Stimulated activated CD8-positive, alpha-beta memory T cell treated with anti-CD3 and anti-CD28 coated beads, Interleukin-4, amount 100 ng/mL, for 48 hours (primary cell): ENCODE data around the gene CFLAR.
"Not testable (repeated sequence)": the region's sequence is repeated elsewhere in the genome, so short reads cannot be mapped to it uniquely, and the experiment has no call there.

Experiments used
- DNase-seq: peaks from one replicate; pipeline ENCODE4 v3.0.0-alpha.2; 2020

CFLAR gene

GRCh38 chr2:201183365-201183727 is 67.4 kb downstream of the CFLAR start:
- no peak for DNase-seq

GRCh38 chr2:201183835-201184234 is 67.9 kb downstream of the CFLAR start:
- not testable (repeated sequence) for DNase-seq

- DNase-seq, result not testable (repeated sequence)
These were observed 68.3 kb downstream of the CFLAR start for GRCh38 chr2:201184248-201184647.

GRCh38 chr2:201185863-201186262 is 69.9 kb downstream of the CFLAR start:
- no peak for DNase-seq

- no peak for DNase-seq
These were observed 71.0 kb downstream of the CFLAR start for GRCh38 chr2:201186982-201187381.

GRCh38 chr2:201188449-201188848 is 72.5 kb downstream of the CFLAR start:
- DNase-seq, result no peak

GRCh38 chr2:201191132-201191875 is 75.3 kb downstream of the CFLAR start:
- DNase-seq, result no peak

- no peak for DNase-seq
These were observed 78.1 kb downstream of the CFLAR start for GRCh38 chr2:201194097-201194496.

- DNase-seq, result no peak
These were observed 79.4 kb downstream of the CFLAR start for GRCh38 chr2:201195331-201195730.

GRCh38 chr2:201196003-201196402 is 80.0 kb downstream of the CFLAR start:
- DNase-seq, result no peak

GRCh38 chr2:201196803-201197202 is 80.8 kb downstream of the CFLAR start:
- DNase-seq, result no peak

- no peak for DNase-seq
These were observed 81.8 kb downstream of the CFLAR start for GRCh38 chr2:201197781-201198180.

GRCh38 chr2:201199847-201200246 is 83.9 kb downstream of the CFLAR start:
- DNase-seq, result no peak

- DNase-seq, result no peak
These were observed 84.4 kb downstream of the CFLAR start for GRCh38 chr2:201200345-201200744.

GRCh38 chr2:201201371-201201770 is 85.4 kb downstream of the CFLAR start:
- no peak for DNase-seq

GRCh38 chr2:201203916-201204654 is 88.1 kb downstream of the CFLAR start:
- DNase-seq, result no peak

GRCh38 chr2:201204655-201205514 is 88.9 kb downstream of the CFLAR start:
- DNase-seq, result no peak

GRCh38 chr2:201205515-201205849 is 89.5 kb downstream of the CFLAR start:
- DNase-seq, result no peak

GRCh38 chr2:201208563-201209252 is 92.7 kb downstream of the CFLAR start:
- DNase-seq, result no peak

- DNase-seq, result no peak
These were observed 100.0 kb downstream of the CFLAR start for GRCh38 chr2:201215963-201216362.

- no peak for DNase-seq
These were observed 101.0 kb downstream of the CFLAR start for GRCh38 chr2:201216918-201217317.

- no peak for DNase-seq
These were observed 102.8 kb downstream of the CFLAR start for GRCh38 chr2:201218780-201219179.
